A673 (cell line): ENCODE results near the gene MRM1.

Experiments used
- CTCF ChIP-seq: fragments of 300-800, 200-600 bp; sonication (generic); conservative IDR thresholded peaks from 2 replicates; pipeline ENCODE4 v1.5.1; 2017; ENCODE audit warnings: low read depth, mild to moderate bottlenecking, antibody characterized with exemption, low read length, moderate library complexity, mixed read lengths
- EZH2 ChIP-seq: fragments of 200-600 bp; sonication (generic); IDR thresholded peaks from 2 replicates; pipeline ENCODE4 v1.6.1; 2017; ENCODE audit warnings: borderline replicate concordance, low read depth, mild to moderate bottlenecking, mixed read lengths, antibody characterized with exemption, low read length; ENCODE audit not compliant: poor library complexity, severe bottlenecking

GRCh38 chr17:36657390-36657762 lies 56.0 kb downstream of the MRM1 start:
- TF ChIP-seq EZH2 = no peak
- no peak for TF ChIP-seq CTCF
